Ascending aorta (tissue), 2 donors: Measurements from ENCODE around the gene SNX21. TPM values are rescaled to one million over a fixed set of nuclear protein-coding genes. Genes with fewer than 3 reads are reported as not detected.
"Not testable (repeated sequence)": the region's sequence is repeated elsewhere in the genome, so short reads cannot be mapped to it uniquely, and the experiment has no call there.

Experiments used
- DNase-seq, 2 donors: peaks; one replicate each; pipeline ENCODE4 v3.0.0-alpha.2; 2019; ENCODE audit warnings: low spot score in 2 of 2
- H3K27ac ChIP-seq, 2 donors: fragments of 200-600 bp; sonication (generic); one replicate each; pipeline ENCODE4 v1.5.1; 2016 to 2017; ENCODE audit warnings: mild to moderate bottlenecking in 1 of 2
- H3K27me3 ChIP-seq: fragments of 200-600 bp; sonication (generic); one replicate; pipeline ENCODE4 v1.5.1; 2017
- H3K36me3 ChIP-seq, 2 donors: fragments of 200-600 bp; sonication (generic); one replicate each; pipeline ENCODE4 v1.5.1; 2016
- H3K4me1 ChIP-seq, 2 donors: fragments of 200-600 bp; sonication (generic); one replicate each; pipeline ENCODE4 v1.5.1; 2016 to 2017; ENCODE audit warnings: mild to moderate bottlenecking in 1 of 2
- H3K4me3 ChIP-seq, 2 donors: fragments of 200-600 bp; sonication (generic); one replicate each; pipeline ENCODE4 v1.5.1; 2016 to 2017; ENCODE audit warnings: mild to moderate bottlenecking in 1 of 2
- H3K9me3 ChIP-seq, 2 donors: fragments of 200-600 bp; sonication (generic); one replicate each; pipeline ENCODE4 v1.5.1; 2016
- CTCF ChIP-seq, 3 experiments: fragments of 200-600 bp in 2 of 3; fragments of 450-650 bp in 1 of 3; sonication (generic) in 2 of 3; IDR thresholded peaks; one replicate each; pipeline ENCODE4 v1.5.1; 2016 to 2019; ENCODE audit warnings: antibody characterized with exemption in 3 of 3, mild to moderate bottlenecking in 1 of 3, moderate library complexity in 1 of 3
- intact Hi-C: fragments of 100-400 bp; cut with DNase I; formaldehyde crosslinking; loops from one replicate; pipeline ENCODE4 v1.15.1; 2023
- total RNA-seq: library from RNA; depleted of rRNA; stranded (reverse); fragments of >200 nt; gene quantifications from one replicate; pipeline ENCODE4 v1.1.0, GENCODE V29; 2016

Gene SNX21
- total RNA-seq, 1 donor from 2014 or later, result 182 TPM

GRCh38 chr20:45827030-45827652, 6.5 kb upstream of the SNX21 start, which contains the start of gene TNNC2:
TNNC2 (minus strand) TSS chr20:45827312; CDS start chr20:45827248, 64 bp downstream.
- no peak for TF ChIP-seq CTCF (IDR thresholded peaks at IDR 0.05)
- Histone ChIP-seq H3K27me3 (no peaks in the 10 kb centered on the region), H3K4me1 (peaks cover 15 to 45% of the 10 kb centered on the region in 2 donors), H3K27ac (peak within 1 kb of the TSS; percentile 84 to 92), H3K9me3 (no peaks in the 10 kb centered on the region), H3K36me3 (no peaks in the 10 kb centered on the region), H3K4me3 (no peak within 1 kb of the TSS)
- intact Hi-C loops, result no loop called here
- no peak for DNase-seq

DNA sequence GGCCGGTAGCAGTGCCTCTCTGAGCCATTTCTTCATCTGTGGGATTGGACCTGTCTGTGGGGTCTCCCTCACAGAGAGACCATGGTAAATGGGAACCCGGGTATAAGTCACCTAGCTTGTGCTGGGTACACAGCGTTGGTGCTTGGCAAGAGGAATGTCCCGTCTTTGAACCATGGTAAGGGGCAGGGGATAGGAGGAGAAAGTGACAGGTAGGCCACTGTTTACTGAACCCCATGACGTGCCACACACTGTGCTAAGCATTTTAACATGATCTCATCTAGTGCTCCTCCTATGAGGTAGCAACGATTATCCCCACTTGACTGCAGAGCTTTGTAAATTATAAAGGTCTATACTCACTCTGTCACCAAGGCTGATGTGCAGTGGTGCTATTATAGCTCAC, 5.9 kb upstream of the SNX21 start:
- H3K27me3 ChIP-seq, result no peaks in the 10 kb centered on the region
- intact Hi-C loops, result no loop called here
- DNase-seq, result no peak
- H3K9me3 ChIP-seq, result no peaks in the 10 kb centered on the region
- H3K4me3 ChIP-seq, result no peak overlapping the region
- no peaks in the 10 kb centered on the region for H3K36me3 ChIP-seq
- no peak for TF ChIP-seq CTCF (IDR thresholded peaks at IDR 0.05)
- H3K4me1 ChIP-seq, result peaks cover 17 to 45% of the 10 kb centered on the region in 2 donors
- H3K27ac ChIP-seq, result peak overlapping the region; percentile 84 to 92

GRCh38 chr20:45828589-45828988, 5.0 kb upstream of the SNX21 start:
- TF ChIP-seq CTCF (IDR thresholded peaks at IDR 0.05), result no peak
- no peaks in the 10 kb centered on the region for H3K36me3 ChIP-seq
- no peaks in the 10 kb centered on the region for H3K9me3 ChIP-seq
- no peaks in the 10 kb centered on the region for H3K27me3 ChIP-seq
- H3K27ac ChIP-seq, result peak overlapping the region; percentile 84 to 92
- no peak overlapping the region for H3K4me3 ChIP-seq
- intact Hi-C loops, result no loop called here
- DNase-seq, result peak in 1 of 2 donors; percentile 81
- H3K4me1 ChIP-seq, result peaks cover 22 to 44% of the 10 kb centered on the region in 2 donors

GRCh38 chr20:45829673-45830106, 3.9 kb upstream of the SNX21 start:
- Histone ChIP-seq H3K27ac (peak overlapping the region; percentile 84 to 92), H3K4me1 (peaks cover 26 to 41% of the 10 kb centered on the region in 2 donors)
- H3K9me3 ChIP-seq, H3K36me3 ChIP-seq, H3K27me3 ChIP-seq, intact Hi-C loops, DNase-seq, H3K4me3 ChIP-seq: not testable (repeated sequence)

GRCh38 chr20:45832619-45833018, 980 bp upstream of the SNX21 start:
- H3K4me3 ChIP-seq, result peak overlapping the region; percentile 60 to 92
- H3K36me3 ChIP-seq, result no peaks in the 10 kb centered on the region
- no peak for TF ChIP-seq CTCF (IDR thresholded peaks at IDR 0.05)
- no peaks in the 10 kb centered on the region for H3K27me3 ChIP-seq
- H3K27ac ChIP-seq, result peak overlapping the region; percentile 96 to 97
- H3K4me1 ChIP-seq, result peaks cover 27 to 44% of the 10 kb centered on the region in 2 donors
- DNase-seq, result no peak
- H3K9me3 ChIP-seq, result no peaks in the 10 kb centered on the region
- intact Hi-C loops, result no loop called here
